ENCODE results near the gene FAM151B. TPM values are rescaled to one million over a fixed set of nuclear protein-coding genes. Genes with fewer than 3 reads are reported as not detected.

Gene FAM151B
- total and polyA plus RNA-seq, 11 donors, result 0.27 to 2.3 (median 1.3) TPM

DNA sequence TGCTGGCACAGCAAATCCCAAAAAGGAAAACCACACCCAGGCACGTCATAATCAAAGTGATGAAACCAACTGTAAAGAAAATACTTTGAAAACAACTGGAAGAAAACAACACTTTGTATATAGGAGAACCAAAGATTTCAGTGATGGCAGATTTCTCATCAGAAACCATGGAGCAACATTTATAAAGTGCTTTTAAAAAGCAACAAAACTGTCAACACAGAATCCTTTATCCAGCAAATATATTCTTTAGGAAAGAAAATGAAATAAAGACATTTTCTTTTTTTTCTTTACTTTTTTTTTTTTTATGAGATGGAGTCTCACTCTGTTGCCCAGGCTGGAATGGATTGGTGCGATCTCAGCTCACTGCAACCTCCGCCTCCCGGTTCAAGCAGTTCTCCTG lies 5.3 kb upstream of the FAM151B start:
- Histone ChIP-seq H3K4me1 (peaks cover 0 to 9% (median 0%) of the 10 kb centered on the region in 12 donors), H3K4me3 (no peak overlapping the region), H3K27me3 (no peaks in the 10 kb centered on the region), H3K27ac (no peak overlapping the region), H3K36me3 (peaks cover 0 to 26% (median 13%) of the 10 kb centered on the region in 9 donors), H3K9me3 (peaks cover 0 to 36% (median 13%) of the 10 kb centered on the region in 12 donors)
- ATAC-seq, result no peak
- WGBS, 4 donors, result 73 to 83% (median 77%) methylated on average over 4 of the region's 4 CpGs
- no peak for DNase-seq
- TF ChIP-seq, protein P1, sequence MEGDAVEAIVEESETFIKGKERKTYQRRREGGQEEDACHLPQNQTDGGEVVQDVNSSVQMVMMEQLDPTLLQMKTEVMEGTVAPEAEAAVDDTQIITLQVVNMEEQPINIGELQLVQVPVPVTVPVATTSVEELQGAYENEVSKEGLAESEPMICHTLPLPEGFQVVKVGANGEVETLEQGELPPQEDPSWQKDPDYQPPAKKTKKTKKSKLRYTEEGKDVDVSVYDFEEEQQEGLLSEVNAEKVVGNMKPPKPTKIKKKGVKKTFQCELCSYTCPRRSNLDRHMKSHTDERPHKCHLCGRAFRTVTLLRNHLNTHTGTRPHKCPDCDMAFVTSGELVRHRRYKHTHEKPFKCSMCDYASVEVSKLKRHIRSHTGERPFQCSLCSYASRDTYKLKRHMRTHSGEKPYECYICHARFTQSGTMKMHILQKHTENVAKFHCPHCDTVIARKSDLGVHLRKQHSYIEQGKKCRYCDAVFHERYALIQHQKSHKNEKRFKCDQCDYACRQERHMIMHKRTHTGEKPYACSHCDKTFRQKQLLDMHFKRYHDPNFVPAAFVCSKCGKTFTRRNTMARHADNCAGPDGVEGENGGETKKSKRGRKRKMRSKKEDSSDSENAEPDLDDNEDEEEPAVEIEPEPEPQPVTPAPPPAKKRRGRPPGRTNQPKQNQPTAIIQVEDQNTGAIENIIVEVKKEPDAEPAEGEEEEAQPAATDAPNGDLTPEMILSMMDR (IDR thresholded peaks at IDR 0.05), result no peak
- no peak for TF ChIP-seq POLR2A (IDR thresholded peaks at IDR 0.05)
- intact Hi-C loops (cut with DNase I), result loop anchor here in 5 of 10 donors (5.0 to 10.0 kb wide), 4 partner anchors 190 to 712 kb away; no protein-coding TSS in a partner anchor

DNA sequence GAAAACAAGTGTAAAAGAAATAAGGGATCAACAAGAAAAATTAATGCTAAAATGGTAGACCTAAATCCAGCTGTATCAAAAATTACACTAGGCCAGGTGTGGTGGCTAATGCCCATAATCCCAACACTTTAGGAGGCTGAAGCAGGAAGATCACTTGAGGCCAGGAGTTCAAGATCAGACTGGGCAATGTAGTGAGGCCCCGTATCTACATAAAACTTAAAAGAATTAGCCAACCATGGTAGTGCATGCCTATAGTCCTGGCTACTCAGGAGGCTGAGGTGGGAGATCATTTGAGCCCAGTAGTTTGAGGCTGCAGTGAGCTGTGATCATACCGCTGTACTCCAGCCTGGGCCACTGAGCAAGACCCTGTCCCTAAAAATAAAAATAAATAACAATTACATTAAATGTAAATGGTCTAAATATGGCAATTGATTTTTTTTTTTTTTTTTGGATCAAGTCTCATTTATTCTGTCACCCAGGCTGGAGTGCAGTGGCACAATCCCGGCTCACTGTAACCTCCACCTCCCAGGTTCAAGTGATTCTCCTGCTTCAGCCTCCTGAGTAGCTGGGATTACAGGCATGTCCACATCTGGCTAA lies 4.2 kb upstream of the FAM151B start:
- Histone ChIP-seq H3K27me3 (no peaks in the 10 kb centered on the region), H3K36me3 (peaks cover 0 to 14% (median 6%) of the 10 kb centered on the region in 9 donors), H3K4me1 (peaks cover 0 to 14% (median 1%) of the 10 kb centered on the region in 12 donors), H3K4me3 (no peak overlapping the region), H3K27ac (no peak overlapping the region), H3K9me3 (peaks cover 0 to 36% (median 13%) of the 10 kb centered on the region in 12 donors)
- DNase-seq (no peak), ATAC-seq (no peak)
- no peak for TF ChIP-seq POLR2A (IDR thresholded peaks at IDR 0.05)
- TF ChIP-seq, protein P1 (IDR thresholded peaks at IDR 0.05), result no peak
- 93 to 99% (median 97%) methylated on average over 3 of the region's 3 CpGs for WGBS, 4 donors
- intact Hi-C loops (cut with DNase I), result loop anchor here in 5 of 10 donors (5.0 to 10.0 kb wide), 4 partner anchors 189 to 711 kb away; no protein-coding TSS in a partner anchor

DNA sequence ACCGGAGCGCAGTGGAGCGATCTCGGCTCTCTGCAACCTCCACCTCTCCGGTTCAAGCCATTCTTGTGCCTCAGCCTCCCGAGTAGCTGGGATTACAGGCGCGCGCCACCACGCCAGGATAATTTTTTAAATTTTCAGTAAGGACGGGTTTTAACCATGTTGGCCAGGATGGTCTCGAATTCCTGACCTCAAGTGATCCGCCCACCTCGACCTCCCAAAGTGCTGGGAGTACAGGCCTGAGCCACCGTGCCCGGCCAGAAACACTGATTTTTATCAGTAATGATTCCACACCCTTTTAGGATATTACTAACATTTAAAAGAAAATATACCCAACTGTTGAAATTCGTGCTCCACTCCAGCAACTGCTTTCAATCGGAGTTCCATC lies 464 bp upstream of the FAM151B start:
- H3K4me1 ChIP-seq, result peaks cover 0 to 18% (median 2%) of the 10 kb centered on the region in 12 donors
- TF ChIP-seq, protein P1 (IDR thresholded peaks at IDR 0.05), result no peak
- TF ChIP-seq POLR2A (IDR thresholded peaks at IDR 0.05), result no peak
- no peaks in the 10 kb centered on the region for H3K36me3 ChIP-seq
- H3K27ac ChIP-seq, result peak overlapping the region in 11 of 12 donors; percentile 12 to 86 (median 78)
- DNase-seq, result no peak
- intact Hi-C loops (cut with DNase I), result loop anchor here in 7 of 10 donors (5.0 to 10.0 kb wide), 4 partner anchors 180 to 707 kb away; no protein-coding TSS in a partner anchor
- H3K4me3 ChIP-seq, result peak overlapping the region; percentile 47 to 88 (median 70)
- no peak for ATAC-seq
- 62 to 64% (median 63%) methylated on average over 18 of the region's 18 CpGs for WGBS, 4 donors
- H3K27me3 ChIP-seq, result no peaks in the 10 kb centered on the region
- peaks cover 0 to 21% (median 6%) of the 10 kb centered on the region in 12 donors for H3K9me3 ChIP-seq

DNA sequence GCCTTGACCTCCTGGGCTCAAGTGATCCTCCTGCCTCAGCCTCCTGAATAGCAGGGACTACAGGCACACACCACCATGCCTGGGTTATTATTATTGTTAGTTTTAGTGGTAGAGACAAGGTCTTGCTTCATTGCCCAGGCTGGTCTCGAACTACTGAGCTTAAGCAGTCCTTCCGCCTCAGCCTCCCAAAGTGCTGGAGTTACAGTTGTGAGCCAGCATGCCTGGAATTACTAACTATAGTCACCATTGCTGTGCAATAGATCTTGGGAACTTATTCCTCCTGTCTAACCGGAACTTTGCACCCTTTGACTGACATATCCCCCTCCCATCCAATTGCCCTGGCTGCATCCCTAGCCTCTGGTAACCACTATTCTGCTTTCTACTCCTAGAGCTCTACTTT lies 3.4 kb downstream of the FAM151B start:
- intact Hi-C loops (cut with DNase I), result no loop called here
- WGBS, 4 donors, result 92 to 97% (median 93%) methylated on average over 3 of the region's 3 CpGs
- ATAC-seq (no peak), DNase-seq (no peak)
- Histone ChIP-seq H3K9me3 (no peaks in the 10 kb centered on the region), H3K4me3 (no peak overlapping the region), H3K4me1 (peaks cover 0 to 18% (median 2%) of the 10 kb centered on the region in 12 donors), H3K27me3 (no peaks in the 10 kb centered on the region), H3K36me3 (no peaks in the 10 kb centered on the region), H3K27ac (no peak overlapping the region)
- TF ChIP-seq, protein P1 (IDR thresholded peaks at IDR 0.05), result no peak
- TF ChIP-seq POLR2A (IDR thresholded peaks at IDR 0.05), result no peak
